Suprapubic skin (tissue), 4 donors: ENCODE measurements around the gene ATXN7L1. TPM values are rescaled to one million over a fixed set of nuclear protein-coding genes. Genes with fewer than 3 reads are reported as not detected.

Experiments used
- DNase-seq, 2 donors: peaks; one replicate each; pipeline ENCODE4 v3.0.0-alpha.2; 2019; ENCODE audit warnings: low spot score in 2 of 2
- H3K27ac ChIP-seq: fragments of 200-600 bp; sonication (generic); one replicate; pipeline ENCODE4 v1.5.1; 2019
- H3K27me3 ChIP-seq: fragments of 200-600 bp; sonication (generic); one replicate; pipeline ENCODE4 v1.5.1; 2019
- H3K36me3 ChIP-seq: fragments of 200-600 bp; sonication (generic); one replicate; pipeline ENCODE4 v1.5.1; 2019
- H3K4me1 ChIP-seq: fragments of 200-600 bp; sonication (generic); one replicate; pipeline ENCODE4 v1.5.1; 2019
- H3K4me3 ChIP-seq: fragments of 200-600 bp; sonication (generic); one replicate; pipeline ENCODE4 v1.5.1; 2019; ENCODE audit warnings: mild to moderate bottlenecking
- H3K9me3 ChIP-seq: fragments of 200-600 bp; sonication (generic); one replicate; pipeline ENCODE4 v1.5.1; 2019
- EP300 ChIP-seq: sonication (generic); formaldehyde crosslinking; IDR thresholded peaks from one replicate; pipeline ENCODE4 v1.6.1; 2017; ENCODE audit warnings: antibody characterized with exemption
- POLR2A ChIP-seq, 2 donors: fragments of 450-650 bp; IDR thresholded peaks; one replicate each; pipeline ENCODE4 v1.6.1; 2017; ENCODE audit warnings: antibody characterized with exemption in 2 of 2, mild to moderate bottlenecking in 2 of 2, moderate library complexity in 2 of 2
- POLR2AphosphoS5 ChIP-seq, 3 donors: sonication (generic); formaldehyde crosslinking; IDR thresholded peaks; one replicate each; pipeline ENCODE4 v1.6.1; 2017; ENCODE audit warnings: antibody characterized with exemption in 3 of 3
- WGBS: methylation state at CpG from one replicate; pipeline ENCODE4 v1.1.5; 2018; 5-methylcytosine and 5-hydroxymethylcytosine counted together
- total RNA-seq, 4 donors: library from RNA; depleted of rRNA; stranded (reverse); fragments of >200 nt; gene quantifications; one replicate each; pipeline ENCODE4 v1.1.0, GENCODE V29; 2016
- TF ChIP-seq, protein P1 (sequence below), 2 donors: fragments of 200-600 bp in 1 of 2; fragments of 450-650 bp in 1 of 2; sonication (generic) in 1 of 2; IDR thresholded peaks; one replicate each; pipeline ENCODE4 v1.5.1; 2016 to 2019; ENCODE audit warnings: antibody characterized with exemption in 2 of 2, mild to moderate bottlenecking in 1 of 2, moderate library complexity in 1 of 2

ATXN7L1 gene
- total RNA-seq, 4 donors from 2014 or later: 14.8 to 35.6 (median 17.3) TPM

DNA sequence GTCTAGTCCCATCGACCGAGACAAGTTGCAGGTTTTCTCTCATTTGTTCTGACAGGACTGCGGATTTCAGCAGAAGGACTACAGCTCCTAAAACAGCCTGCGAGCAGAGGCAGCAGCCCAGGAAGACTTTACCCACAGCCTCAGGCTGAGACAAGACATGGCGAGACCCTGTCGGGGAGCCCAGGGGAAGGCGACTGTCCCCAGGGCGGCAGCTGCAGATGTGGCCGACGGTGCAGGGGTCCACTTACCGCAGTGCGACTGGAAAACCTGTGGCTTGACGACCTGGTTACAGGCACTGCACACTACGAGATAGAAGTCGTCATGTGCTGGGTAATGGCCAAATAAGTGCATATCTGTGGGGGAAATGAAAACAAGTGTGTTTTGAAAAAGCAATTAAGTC is 88.0 kb downstream of the ATXN7L1 start:
- no peak for TF ChIP-seq POLR2AphosphoS5 (IDR thresholded peaks at IDR 0.05)
- no peak for TF ChIP-seq EP300
- TF ChIP-seq POLR2A (IDR thresholded peaks at IDR 0.05): no peak
- TF ChIP-seq, protein P1, sequence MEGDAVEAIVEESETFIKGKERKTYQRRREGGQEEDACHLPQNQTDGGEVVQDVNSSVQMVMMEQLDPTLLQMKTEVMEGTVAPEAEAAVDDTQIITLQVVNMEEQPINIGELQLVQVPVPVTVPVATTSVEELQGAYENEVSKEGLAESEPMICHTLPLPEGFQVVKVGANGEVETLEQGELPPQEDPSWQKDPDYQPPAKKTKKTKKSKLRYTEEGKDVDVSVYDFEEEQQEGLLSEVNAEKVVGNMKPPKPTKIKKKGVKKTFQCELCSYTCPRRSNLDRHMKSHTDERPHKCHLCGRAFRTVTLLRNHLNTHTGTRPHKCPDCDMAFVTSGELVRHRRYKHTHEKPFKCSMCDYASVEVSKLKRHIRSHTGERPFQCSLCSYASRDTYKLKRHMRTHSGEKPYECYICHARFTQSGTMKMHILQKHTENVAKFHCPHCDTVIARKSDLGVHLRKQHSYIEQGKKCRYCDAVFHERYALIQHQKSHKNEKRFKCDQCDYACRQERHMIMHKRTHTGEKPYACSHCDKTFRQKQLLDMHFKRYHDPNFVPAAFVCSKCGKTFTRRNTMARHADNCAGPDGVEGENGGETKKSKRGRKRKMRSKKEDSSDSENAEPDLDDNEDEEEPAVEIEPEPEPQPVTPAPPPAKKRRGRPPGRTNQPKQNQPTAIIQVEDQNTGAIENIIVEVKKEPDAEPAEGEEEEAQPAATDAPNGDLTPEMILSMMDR (IDR thresholded peaks at IDR 0.05): no peak
- Histone ChIP-seq H3K4me3 (no peak overlapping the region), H3K27me3 (no peaks in the 10 kb centered on the region), H3K9me3 (no peaks in the 10 kb centered on the region), H3K4me1 (peaks cover 3% of the 10 kb centered on the region), H3K27ac (no peak overlapping the region), H3K36me3 (peaks cover 8% of the 10 kb centered on the region)
- no peak for DNase-seq
- WGBS: 81% methylated on average over 15 of the region's 15 CpGs

DNA sequence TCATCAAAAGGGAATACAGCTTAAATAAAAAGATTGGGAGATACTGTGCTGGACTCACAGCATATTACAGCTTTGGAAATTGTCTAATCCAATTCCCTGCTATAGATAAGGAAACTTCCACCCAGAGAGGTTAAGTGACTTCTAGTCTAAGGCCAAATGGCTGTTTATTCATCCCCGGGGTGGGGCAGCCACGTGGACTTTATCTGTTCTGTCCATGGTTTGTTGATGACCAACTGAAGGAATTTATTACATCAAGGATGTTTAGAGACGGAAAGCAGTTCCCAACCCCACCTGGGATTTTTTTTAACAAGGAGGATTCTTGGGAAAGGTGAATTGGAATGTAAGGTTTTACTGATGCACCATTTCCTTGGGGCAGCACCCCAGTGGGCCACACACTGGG is 88.6 kb downstream of the ATXN7L1 start:
- Histone ChIP-seq H3K4me3 (no peak overlapping the region), H3K9me3 (no peaks in the 10 kb centered on the region), H3K4me1 (peaks cover 3% of the 10 kb centered on the region), H3K36me3 (peaks cover 8% of the 10 kb centered on the region), H3K27ac (no peak overlapping the region), H3K27me3 (no peaks in the 10 kb centered on the region)
- DNase-seq: no peak
- 73% methylated on average over 3 of the region's 3 CpGs for WGBS
- TF ChIP-seq, protein P1 (IDR thresholded peaks at IDR 0.05): no peak
- no peak for TF ChIP-seq EP300
- no peak for TF ChIP-seq POLR2A (IDR thresholded peaks at IDR 0.05)
- TF ChIP-seq POLR2AphosphoS5 (IDR thresholded peaks at IDR 0.05): no peak

DNA sequence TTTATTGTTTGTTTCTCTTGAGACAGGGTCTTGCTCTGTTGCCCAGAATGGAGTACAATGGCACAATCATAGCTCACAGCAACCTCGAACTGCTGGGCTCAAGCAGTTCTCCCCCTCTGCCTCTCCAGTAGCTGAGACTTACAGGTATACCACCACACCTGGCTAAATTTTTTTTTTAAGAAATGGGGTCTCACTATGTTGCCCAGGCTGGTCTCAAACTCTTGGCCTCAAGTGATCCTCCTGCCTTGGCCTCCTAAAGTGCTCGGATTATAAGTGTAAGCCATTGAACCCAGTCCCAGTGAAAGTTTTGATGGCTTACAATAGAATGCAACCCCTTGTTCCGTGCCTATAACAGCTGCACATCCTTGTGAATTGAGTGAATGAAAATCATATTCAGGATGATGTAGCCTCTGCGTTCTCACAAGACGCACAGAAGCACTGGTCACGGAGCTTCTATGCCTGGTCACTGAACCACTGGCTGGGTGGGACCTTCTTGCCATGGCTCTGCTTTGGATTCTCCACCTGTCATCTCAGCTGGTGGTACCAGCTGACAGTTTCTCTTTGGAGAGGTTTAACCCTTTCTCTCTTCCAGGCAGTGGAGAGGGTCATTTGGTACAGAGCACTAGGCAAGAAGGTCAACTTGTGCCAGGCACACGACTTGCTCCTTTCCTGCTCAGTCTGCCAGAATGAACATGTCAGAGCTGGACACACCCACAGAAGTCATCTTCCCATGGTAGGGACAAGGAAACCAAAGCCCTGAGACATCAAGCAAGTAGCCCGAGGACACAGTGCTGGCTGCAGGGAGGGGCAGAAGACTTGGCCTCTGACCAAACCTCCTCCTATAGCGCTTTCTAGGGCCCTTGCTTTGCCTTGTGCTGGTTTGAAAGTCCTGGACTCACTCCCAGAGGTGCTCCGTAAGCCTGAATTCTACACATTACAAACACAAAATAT is 89.6 kb downstream of the ATXN7L1 start:
- 75% methylated on average over 10 of the region's 10 CpGs for WGBS
- Histone ChIP-seq H3K9me3 (no peaks in the 10 kb centered on the region), H3K4me3 (no peak overlapping the region), H3K27ac (no peak overlapping the region), H3K36me3 (peaks cover 8% of the 10 kb centered on the region), H3K27me3 (no peaks in the 10 kb centered on the region), H3K4me1 (peaks cover 3% of the 10 kb centered on the region)
- DNase-seq: peak in 1 of 2 donors; percentile 28
- TF ChIP-seq, protein P1 (IDR thresholded peaks at IDR 0.05): no peak
- no peak for TF ChIP-seq POLR2AphosphoS5 (IDR thresholded peaks at IDR 0.05)
- no peak for TF ChIP-seq POLR2A (IDR thresholded peaks at IDR 0.05)
- TF ChIP-seq EP300: no peak

DNA sequence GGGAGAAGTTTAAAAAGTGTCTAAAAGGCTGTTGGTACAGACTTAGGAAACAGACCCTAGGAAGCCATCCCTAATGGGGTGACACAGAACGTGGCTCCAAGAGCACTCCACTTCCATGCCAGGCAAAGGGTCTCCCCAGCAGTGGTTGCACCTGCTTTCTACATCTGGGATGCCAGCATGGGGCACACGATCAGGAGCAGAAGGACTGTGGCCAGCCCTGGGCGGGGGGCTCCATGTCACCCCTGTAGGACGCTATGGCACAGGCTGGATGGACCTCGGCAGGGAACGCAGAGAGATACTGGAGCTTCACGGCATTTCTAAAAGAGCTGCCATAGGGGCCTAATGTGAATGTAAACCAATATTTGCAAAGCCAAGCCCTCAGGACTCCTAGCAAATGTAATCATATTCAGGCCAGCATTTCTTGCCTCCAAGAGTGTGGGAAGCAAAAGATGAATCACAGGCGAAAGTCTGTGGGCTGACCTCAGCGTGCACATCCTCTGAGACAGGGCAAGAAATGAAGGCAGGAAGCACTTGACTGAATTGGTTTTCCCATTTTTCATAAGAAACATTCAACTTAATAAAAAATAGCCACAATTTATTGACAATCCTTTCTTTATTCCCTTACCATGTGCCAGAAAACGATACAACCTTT is 93.9 kb downstream of the ATXN7L1 start:
- H3K9me3 ChIP-seq: no peaks in the 10 kb centered on the region
- no peak overlapping the region for H3K27ac ChIP-seq
- TF ChIP-seq, protein P1 (IDR thresholded peaks at IDR 0.05): no peak
- TF ChIP-seq EP300 (no peak), POLR2AphosphoS5 (IDR thresholded peaks at IDR 0.05) (no peak), POLR2A (IDR thresholded peaks at IDR 0.05) (no peak)
- H3K36me3 ChIP-seq: no peaks in the 10 kb centered on the region
- 80% methylated on average over 8 of the region's 10 CpGs for WGBS
- no peaks in the 10 kb centered on the region for H3K4me1 ChIP-seq
- no peaks in the 10 kb centered on the region for H3K27me3 ChIP-seq
- no peak for DNase-seq
- no peak overlapping the region for H3K4me3 ChIP-seq
